OCI-LY1 (cell line): Measurements from ENCODE around the gene PSKH1.

Experiments used
- H2AFZ ChIP-seq: fragments of 200-600 bp; sonication (generic), shearing (Covaris generic); 2 replicates; pipeline ENCODE4 v1.6.0; 2014; ENCODE audit warnings: antibody characterized with exemption, mild to moderate bottlenecking, low read length
- H3F3A ChIP-seq: fragments of 200-600 bp; sonication (generic), shearing (Covaris generic); 2 replicates; pipeline ENCODE4 v1.6.0; 2014; ENCODE audit warnings: mild to moderate bottlenecking, antibody characterized with exemption, low read length, moderate library complexity; ENCODE audit not compliant: insufficient read depth
- H3K27ac ChIP-seq: fragments of 200-600 bp; sonication (generic); 2 replicates; pipeline ENCODE4 v1.5.1; 2014; ENCODE audit warnings: low read length, mixed run types, mild to moderate bottlenecking, low read depth; ENCODE audit not compliant: poor library complexity, severe bottlenecking
- H3K27me3 ChIP-seq: fragments of 200-600 bp; sonication (generic); 2 replicates; pipeline ENCODE4 v1.6.0; 2014; ENCODE audit warnings: antibody characterized with exemption, mild to moderate bottlenecking, low read length, moderate library complexity; ENCODE audit not compliant: insufficient read depth
- H3K36me3 ChIP-seq: fragments of 200-600 bp; sonication (generic); 2 replicates; pipeline ENCODE4 v1.6.1; 2014; ENCODE audit warnings: mild to moderate bottlenecking, antibody characterized with exemption, low read length, moderate library complexity, mixed read lengths; ENCODE audit not compliant: insufficient read depth
- H3K4me1 ChIP-seq: fragments of 200-600 bp; sonication (generic); 2 replicates; pipeline ENCODE4 v1.5.1; 2014; ENCODE audit warnings: mild to moderate bottlenecking, low read length, moderate library complexity; ENCODE audit not compliant: insufficient read depth, severe bottlenecking
- H3K4me2 ChIP-seq: fragments of 200-600 bp; sonication (generic), shearing (Covaris generic); 2 replicates; pipeline ENCODE4 v1.6.1; 2014; ENCODE audit warnings: low read length
- H3K4me3 ChIP-seq: fragments of 200-600 bp; sonication (generic); 2 replicates; pipeline ENCODE4 v1.5.1; 2014; ENCODE audit warnings: low read length, low read depth, mild to moderate bottlenecking, mixed read lengths; ENCODE audit not compliant: poor library complexity, severe bottlenecking
- H3K79me2 ChIP-seq: fragments of 200-600 bp; shearing (Covaris generic); 2 replicates; pipeline ENCODE4 v1.6.1; 2016; ENCODE audit warnings: mixed run types, low read length, mixed read lengths; ENCODE audit not compliant: insufficient read depth
- H3K9ac ChIP-seq: fragments of 200-600 bp; sonication (generic), shearing (Covaris generic); 2 replicates; pipeline ENCODE4 v1.6.1; 2014; ENCODE audit warnings: mild to moderate bottlenecking, low read length, mixed read lengths
- H3K9me2 ChIP-seq: fragments of 200-600 bp; sonication (generic), shearing (Covaris generic); 2 replicates; pipeline ENCODE4 v1.6.1; 2014; ENCODE audit warnings: low read depth, mild to moderate bottlenecking, low read length, mixed read lengths
- H3K9me3 ChIP-seq: fragments of 200-600 bp; shearing (Covaris generic); 2 replicates; pipeline ENCODE4 v1.6.1; 2014; ENCODE audit warnings: low read length, mixed read lengths
- H4K20me1 ChIP-seq: fragments of 200-600 bp; sonication (generic), shearing (Covaris generic); 2 replicates; pipeline ENCODE4 v1.6.0; 2016; ENCODE audit warnings: mild to moderate bottlenecking, low read length; ENCODE audit not compliant: insufficient read depth
- EZH2 ChIP-seq: fragments of 200-600 bp; sonication (generic), shearing (Covaris generic); IDR thresholded peaks from 2 replicates; pipeline ENCODE4 v1.8.0; 2017; ENCODE audit warnings: borderline replicate concordance, mixed run types, mild to moderate bottlenecking, antibody characterized with exemption, low read length, moderate library complexity, mixed read lengths
- TF ChIP-seq, protein P1 (sequence below): fragments of 200-600 bp; sonication (generic), shearing (Covaris generic); IDR thresholded peaks from 2 replicates; pipeline ENCODE4 v1.5.1; 2017; ENCODE audit warnings: mild to moderate bottlenecking, antibody characterized with exemption, low read length, moderate library complexity, mixed read lengths

Gene PSKH1

DNA sequence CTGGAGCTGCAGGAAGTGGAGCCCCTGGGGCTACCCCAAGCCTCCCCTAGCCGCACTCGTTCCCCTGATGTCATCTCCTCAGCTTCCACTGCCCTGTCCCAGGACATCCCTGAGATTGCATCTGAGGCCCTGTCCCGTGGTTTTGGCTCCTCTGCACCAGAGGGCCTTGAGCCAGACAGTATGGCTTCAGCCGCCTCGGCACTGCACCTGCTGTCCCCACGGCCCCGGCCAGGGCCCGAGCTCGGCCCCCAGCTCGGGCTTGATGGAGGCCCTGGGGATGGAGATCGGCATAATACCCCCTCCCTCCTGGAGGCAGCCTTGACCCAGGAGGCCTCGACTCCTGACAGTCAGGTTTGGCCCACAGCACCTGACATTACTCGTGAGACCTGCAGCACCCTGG, 12.5 kb upstream of the PSKH1 start:
- H3K9me3 ChIP-seq = no peaks in the 10 kb centered on the region
- no peaks in the 10 kb centered on the region for H3F3A ChIP-seq
- TF ChIP-seq, protein P1, sequence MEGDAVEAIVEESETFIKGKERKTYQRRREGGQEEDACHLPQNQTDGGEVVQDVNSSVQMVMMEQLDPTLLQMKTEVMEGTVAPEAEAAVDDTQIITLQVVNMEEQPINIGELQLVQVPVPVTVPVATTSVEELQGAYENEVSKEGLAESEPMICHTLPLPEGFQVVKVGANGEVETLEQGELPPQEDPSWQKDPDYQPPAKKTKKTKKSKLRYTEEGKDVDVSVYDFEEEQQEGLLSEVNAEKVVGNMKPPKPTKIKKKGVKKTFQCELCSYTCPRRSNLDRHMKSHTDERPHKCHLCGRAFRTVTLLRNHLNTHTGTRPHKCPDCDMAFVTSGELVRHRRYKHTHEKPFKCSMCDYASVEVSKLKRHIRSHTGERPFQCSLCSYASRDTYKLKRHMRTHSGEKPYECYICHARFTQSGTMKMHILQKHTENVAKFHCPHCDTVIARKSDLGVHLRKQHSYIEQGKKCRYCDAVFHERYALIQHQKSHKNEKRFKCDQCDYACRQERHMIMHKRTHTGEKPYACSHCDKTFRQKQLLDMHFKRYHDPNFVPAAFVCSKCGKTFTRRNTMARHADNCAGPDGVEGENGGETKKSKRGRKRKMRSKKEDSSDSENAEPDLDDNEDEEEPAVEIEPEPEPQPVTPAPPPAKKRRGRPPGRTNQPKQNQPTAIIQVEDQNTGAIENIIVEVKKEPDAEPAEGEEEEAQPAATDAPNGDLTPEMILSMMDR = no peak
- TF ChIP-seq EZH2 = no peak
- H3K9me2 ChIP-seq = no peaks in the 10 kb centered on the region
- no peak overlapping the region for H3K4me3 ChIP-seq
- H3K27me3 ChIP-seq = no peaks in the 10 kb centered on the region
- H3K9ac ChIP-seq = no peak overlapping the region
- H3K79me2 ChIP-seq = 0 out of 2 replicates have a peak, but pooled peaks cover 2% of the 10 kb centered on the region
- no peak overlapping the region for H3K4me2 ChIP-seq
- no peak overlapping the region for H3K27ac ChIP-seq
- H3K4me1 ChIP-seq = no peaks in the 10 kb centered on the region
- H2AFZ ChIP-seq = no peak overlapping the region
- H4K20me1 ChIP-seq = no peaks in the 10 kb centered on the region
- H3K36me3 ChIP-seq = peaks cover 97% of the 10 kb centered on the region

DNA sequence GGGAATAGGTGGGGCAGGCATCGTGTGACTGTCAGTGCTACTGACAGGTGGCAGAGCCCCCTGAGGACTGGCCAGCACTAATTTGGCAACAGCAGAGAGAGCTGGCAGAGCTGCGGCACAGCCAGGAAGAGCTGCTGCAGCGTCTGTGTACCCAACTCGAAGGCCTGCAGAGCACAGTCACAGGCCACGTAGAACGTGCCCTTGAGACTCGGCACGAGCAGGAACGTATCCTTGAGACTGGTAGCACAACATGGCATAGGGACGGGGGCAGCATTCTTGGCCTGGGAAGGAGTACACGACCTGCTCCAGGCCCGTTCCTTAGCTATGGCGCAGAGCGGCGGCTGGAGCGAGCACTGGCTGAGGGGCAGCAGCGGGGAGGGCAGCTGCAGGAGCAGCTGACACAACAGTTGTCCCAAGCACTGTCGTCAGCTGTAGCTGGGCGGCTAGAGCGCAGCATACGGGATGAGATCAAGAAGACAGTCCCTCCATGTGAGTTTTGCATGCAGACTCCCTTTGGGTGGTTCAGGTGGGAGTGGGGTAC, 11.4 kb upstream of the PSKH1 start:
- Histone ChIP-seq H3K9ac (no peak overlapping the region), H3K9me2 (no peaks in the 10 kb centered on the region), H3K4me2 (no peak overlapping the region), H3K9me3 (no peaks in the 10 kb centered on the region), H3F3A (no peaks in the 10 kb centered on the region), H3K79me2 (no peaks in the 10 kb centered on the region), H3K27me3 (no peaks in the 10 kb centered on the region), H3K36me3 (peaks cover 96% of the 10 kb centered on the region), H3K4me3 (no peak overlapping the region), H2AFZ (no peak overlapping the region), H3K27ac (no peak overlapping the region), H3K4me1 (no peaks in the 10 kb centered on the region), H4K20me1 (no peaks in the 10 kb centered on the region)
- TF ChIP-seq, protein P1 = no peak
- no peak for TF ChIP-seq EZH2

DNA sequence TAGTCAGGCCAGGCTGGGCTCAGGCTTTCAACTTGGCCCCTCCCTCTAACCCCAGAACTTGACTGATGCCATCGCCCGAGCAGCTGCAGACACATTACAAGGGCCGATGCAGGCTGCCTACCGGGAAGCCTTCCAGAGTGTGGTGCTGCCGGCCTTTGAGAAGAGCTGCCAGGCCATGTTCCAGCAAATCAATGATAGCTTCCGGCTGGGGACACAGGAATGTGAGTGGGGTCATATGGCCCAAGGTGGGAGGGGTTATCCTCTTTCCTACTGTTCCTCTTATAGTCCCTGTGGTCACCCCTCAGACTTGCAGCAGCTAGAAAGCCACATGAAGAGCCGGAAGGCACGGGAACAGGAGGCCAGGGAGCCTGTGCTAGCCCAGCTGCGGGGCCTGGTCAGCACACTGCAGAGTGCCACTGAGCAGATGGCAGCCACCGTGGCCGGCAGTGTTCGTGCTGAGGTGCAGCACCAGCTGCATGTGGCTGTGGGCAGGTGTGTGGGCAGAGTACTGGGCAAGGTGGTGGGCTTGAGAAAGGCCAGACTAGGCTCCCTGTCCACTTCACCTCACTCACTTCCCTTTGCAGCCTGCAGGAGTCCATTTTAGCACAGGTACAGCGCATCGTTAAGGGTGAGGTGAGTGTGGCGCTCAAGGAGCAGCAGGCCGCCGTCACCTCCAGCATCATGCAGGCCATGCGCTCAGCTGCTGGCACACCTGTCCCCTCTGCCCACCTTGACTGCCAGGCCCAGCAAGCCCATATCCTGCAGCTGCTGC, 10.5 kb upstream of the PSKH1 start:
- Histone ChIP-seq H3K36me3 (peaks cover 89% of the 10 kb centered on the region), H4K20me1 (no peaks in the 10 kb centered on the region), H3K27ac (no peak overlapping the region), H3K4me1 (no peaks in the 10 kb centered on the region), H3K4me3 (no peak overlapping the region), H3K79me2 (no peaks in the 10 kb centered on the region), H3K27me3 (no peaks in the 10 kb centered on the region), H3K9ac (no peak overlapping the region), H2AFZ (no peak overlapping the region), H3K9me3 (no peaks in the 10 kb centered on the region), H3K4me2 (no peak overlapping the region), H3F3A (no peaks in the 10 kb centered on the region), H3K9me2 (no peaks in the 10 kb centered on the region)
- TF ChIP-seq EZH2 = no peak
- TF ChIP-seq, protein P1 = no peak
